IMR-90 (cell line): ENCODE data around the gene GTF2F2. TPM values are rescaled to one million over a fixed set of nuclear protein-coding genes. Genes with fewer than 3 reads are reported as not detected.

Source experiments
- ATAC-seq: fragments of 200-7000 bp; cut with Tn5 transposase; 2 replicates; pipeline ENCODE4 v1.9.1; 2020; ENCODE audit warnings: low read depth, mild to moderate bottlenecking, moderate library complexity
- BruUV-seq: library from RNA; stranded (reverse); fragments of 400-500 nt; replicated peaks from 2 replicates; lab custom pipeline; 2021; lab: Mats Ljungman, UMichigan
- CTCF ChIA-PET: fragments of 300-600 bp; formaldehyde crosslinking; extraction: SDS; loops from one replicate; lab custom pipeline; 2021; ENCODE audit warnings: antibody characterized with exemption; lab: Yijun Ruan, JAX
- POLR2A ChIA-PET: fragments of 300-600 bp; sonication (Branson Sonifier 250); formaldehyde crosslinking; loops from one replicate; lab custom pipeline; 2022; ENCODE audit warnings: antibody characterized with exemption; ENCODE audit not compliant: unreplicated experiment; lab: Charles Lee
- DNase-seq: peaks from one replicate; pipeline ENCODE4 v3.0.0; 2013
- H2AFZ ChIP-seq: replicated peaks from 2 replicates; pipeline ENCODE3; 2013; ENCODE audit warnings: low read length, mild to moderate bottlenecking; ENCODE audit not compliant: poor library complexity
- H2AK5ac ChIP-seq: 2 replicates; pipeline ENCODE4 v1.6.1; 2013; ENCODE audit warnings: low read depth, low read length, inconsistent platforms
- H2AK9ac ChIP-seq: replicated peaks from 2 replicates; pipeline ENCODE3; 2013; ENCODE audit warnings: mild to moderate bottlenecking, low read depth, low read length, moderate library complexity; ENCODE audit not compliant: poor library complexity
- H2BK120ac ChIP-seq: 2 replicates; pipeline ENCODE4 v1.6.1; 2013; ENCODE audit warnings: low read depth, low read length, inconsistent platforms
- H2BK15ac ChIP-seq: 3 replicates; pipeline ENCODE4 v1.6.1; 2013; ENCODE audit warnings: low read depth, low read length, inconsistent platforms
- H2BK20ac ChIP-seq: 2 replicates; pipeline ENCODE4 v1.6.1; 2013; ENCODE audit warnings: low read depth, mild to moderate bottlenecking, inconsistent platforms, low read length, moderate library complexity
- H2BK5ac ChIP-seq: 2 replicates; pipeline ENCODE4 v1.6.1; 2013; ENCODE audit warnings: mild to moderate bottlenecking, low read depth, low read length, inconsistent platforms; ENCODE audit not compliant: poor library complexity, severe bottlenecking
- H3K14ac ChIP-seq: replicated peaks from 2 replicates; pipeline ENCODE4 v1.6.1; 2013; ENCODE audit warnings: low read depth, low read length, inconsistent platforms
- H3K18ac ChIP-seq: 2 replicates; pipeline ENCODE4 v1.6.1; 2013; ENCODE audit warnings: low read depth, low read length, control low read depth
- H3K23ac ChIP-seq: 2 replicates; pipeline ENCODE4 v1.6.1; 2013; ENCODE audit warnings: low read depth, low read length, inconsistent platforms
- H3K27ac ChIP-seq: 2 replicates; pipeline ENCODE4 v1.5.1; 2013; ENCODE audit warnings: mild to moderate bottlenecking, control low read depth, low read length; ENCODE audit not compliant: insufficient read depth
- H3K27me3 ChIP-seq: 2 replicates; pipeline ENCODE4 v1.6.1; 2013; ENCODE audit warnings: low read length; ENCODE audit not compliant: control insufficient read depth, insufficient read depth
- H3K36me3 ChIP-seq: 2 replicates; pipeline ENCODE4 v1.6.1; 2013; ENCODE audit warnings: low read length, mixed read lengths; ENCODE audit not compliant: control insufficient read depth, insufficient read depth
- H3K4ac ChIP-seq: 2 replicates; pipeline ENCODE4 v1.6.1; 2013; ENCODE audit warnings: low read depth, low read length, inconsistent platforms
- H3K4me1 ChIP-seq: 2 replicates; pipeline ENCODE4 v1.6.1; 2013; ENCODE audit warnings: low read length, mixed read lengths; ENCODE audit not compliant: control insufficient read depth, insufficient read depth
- H3K4me2 ChIP-seq: 2 replicates; pipeline ENCODE4 v1.6.1; 2013; ENCODE audit warnings: low read depth, mild to moderate bottlenecking, control low read depth, low read length, moderate library complexity
- H3K4me3 ChIP-seq: 2 replicates; pipeline ENCODE4 v1.5.1; 2013; ENCODE audit warnings: low read depth, mild to moderate bottlenecking, control low read depth, low read length, moderate library complexity; ENCODE audit not compliant: insufficient read depth
- H3K56ac ChIP-seq: 2 replicates; pipeline ENCODE4 v1.6.1; 2013; ENCODE audit warnings: low read length, inconsistent platforms; ENCODE audit not compliant: insufficient read depth; ENCODE audit errors: extremely low read depth
- H3K79me1 ChIP-seq, 2 experiments: 2 replicates each; pipeline ENCODE4 v1.6.1; 2013; ENCODE audit warnings: low read length in 2 of 2, inconsistent platforms in 1 of 2, low read depth in 1 of 2
- H3K9ac ChIP-seq: 2 replicates; pipeline ENCODE4 v1.6.1; 2013; ENCODE audit warnings: low read depth, low read length, control low read depth
- H3K9me1 ChIP-seq: 2 replicates; pipeline ENCODE4 v1.6.1; 2013; ENCODE audit warnings: low read length, inconsistent platforms; ENCODE audit not compliant: insufficient read depth
- H3K9me3 ChIP-seq: 2 replicates; pipeline ENCODE4 v1.6.1; 2013; ENCODE audit warnings: low read length; ENCODE audit not compliant: control insufficient read depth, insufficient read depth
- H4K20me1 ChIP-seq: 2 replicates; pipeline ENCODE4 v1.6.1; 2013; ENCODE audit warnings: low read length, inconsistent platforms; ENCODE audit not compliant: insufficient read depth
- H4K5ac ChIP-seq: 2 replicates; pipeline ENCODE4 v1.6.1; 2013; ENCODE audit warnings: mild to moderate bottlenecking, low read depth, low read length, control low read depth
- H4K8ac ChIP-seq, 2 experiments: 2 replicates each; pipeline ENCODE4 v1.6.1; 2013; ENCODE audit warnings: low read depth in 2 of 2, low read length in 2 of 2, control low read depth in 1 of 2, inconsistent platforms in 1 of 2
- H4K91ac ChIP-seq: 2 replicates; pipeline ENCODE4 v1.6.1; 2013; ENCODE audit warnings: low read depth, low read length, inconsistent platforms; ENCODE audit not compliant: insufficient read depth
- BHLHE40 ChIP-seq: fragments of 150-350 bp; IDR thresholded peaks from 2 replicates; pipeline ENCODE4 v1.6.1; 2016; ENCODE audit warnings: mild to moderate bottlenecking, low read depth, low read length
- CEBPB ChIP-seq: IDR thresholded peaks from 2 replicates; pipeline ENCODE4 v1.6.1; 2012; ENCODE audit warnings: low read depth, low read length, improper control_type of control experiment
- CHD1 ChIP-seq: IDR thresholded peaks from 2 replicates; pipeline ENCODE4 v1.6.1; 2012; ENCODE audit warnings: low read depth, low read length, improper control_type of control experiment
- FOS ChIP-seq: fragments of 150-350 bp; IDR thresholded peaks from 2 replicates; pipeline ENCODE4 v1.6.1; 2016; ENCODE audit warnings: low read depth, low read length
- MAFK ChIP-seq: IDR thresholded peaks from 2 replicates; pipeline ENCODE4 v1.6.1; 2012; ENCODE audit warnings: low read depth, low read length, improper control_type of control experiment
- MAZ ChIP-seq: IDR thresholded peaks from 2 replicates; pipeline ENCODE4 v1.6.1; 2012; ENCODE audit warnings: low read depth, mild to moderate bottlenecking, low read length, improper control_type of control experiment, moderate library complexity, borderline replicate concordance
- MXI1 ChIP-seq: IDR thresholded peaks from 2 replicates; pipeline ENCODE4 v1.6.1; 2012; ENCODE audit warnings: low read depth, mild to moderate bottlenecking, low read length, moderate library complexity, borderline replicate concordance
- NFE2L2 ChIP-seq: fragments of 150-350 bp; IDR thresholded peaks from 2 replicates; pipeline ENCODE4 v1.6.1; 2016; ENCODE audit warnings: low read depth, mild to moderate bottlenecking, low read length
- POLR2A ChIP-seq: IDR thresholded peaks from 2 replicates; pipeline ENCODE4 v1.6.1; 2012; ENCODE audit warnings: mild to moderate bottlenecking, low read depth, low read length
- RAD21 ChIP-seq: IDR thresholded peaks from 2 replicates; pipeline ENCODE4 v1.6.1; 2012; ENCODE audit warnings: low read length, improper control_type of control experiment
- RCOR1 ChIP-seq: IDR thresholded peaks from 2 replicates; pipeline ENCODE4 v1.6.1; 2012; ENCODE audit warnings: mild to moderate bottlenecking, low read length, improper control_type of control experiment; ENCODE audit not compliant: insufficient replicate concordance
- RFX5 ChIP-seq: IDR thresholded peaks from 2 replicates; pipeline ENCODE4 v1.8.0; 2012; ENCODE audit warnings: low read depth, mild to moderate bottlenecking, low read length, moderate library complexity
- SMC3 ChIP-seq: fragments of 150-350 bp; IDR thresholded peaks from 2 replicates; pipeline ENCODE4 v1.6.1; 2016; ENCODE audit warnings: low read depth, mild to moderate bottlenecking, antibody characterized with exemption, low read length, moderate library complexity
- WGBS, 2 experiments: methylation state at CpG; one replicate each; pipeline versions ENCODE4 v1.1.5 to v1.1.7; 2013; ENCODE audit warnings: missing lambda C conversion rate in 2 of 2; ENCODE audit not compliant: insufficient read length in 1 of 2; ENCODE audit errors: extremely low coverage in 2 of 2; 5-methylcytosine and 5-hydroxymethylcytosine counted together
- dilution Hi-C: fragments of 300-500 bp; cut with HindIII; formaldehyde crosslinking; loops from one replicate; pipeline ENCODE4 v1.14.3; 2018; ENCODE audit warnings: low sequenced_read_pairs; ENCODE audit not compliant: unreplicated experiment
- in situ Hi-C: fragments of 300-500 bp; cut with MboI; formaldehyde crosslinking; loops from 3 replicates; pipeline ENCODE4 v1.14.3; 2019; ENCODE audit warnings: low sequenced_read_pairs, inconsistent platforms, mixed read lengths
- intact Hi-C: fragments of 100-400 bp; cut with micrococcal nuclease; formaldehyde crosslinking; loops from 2 replicates; pipeline ENCODE4 v1.10.0; 2022
- polyA plus RNA-seq, 3 experiments: library from polyadenylated mRNA; depleted of rRNA; stranded (reverse); fragments of >200 nt; gene quantifications; 2 replicates each; pipeline ENCODE4 v1.2.3, GENCODE V29; 2012; ENCODE audit warnings: low replicate concordance in 1 of 3
- total RNA-seq: library from RNA; depleted of rRNA; stranded (reverse); fragments of >200 nt; gene quantifications from 2 replicates; pipeline ENCODE4 v1.2.3, GENCODE V29; 2012
- TF ChIP-seq, protein P1 (sequence below): fragments of 150-350 bp; IDR thresholded peaks from 2 replicates; pipeline ENCODE4 v1.6.1; 2017; ENCODE audit warnings: mild to moderate bottlenecking, antibody characterized with exemption, low read length, low read depth
- TF ChIP-seq, protein P2 (sequence below): conservative IDR thresholded peaks from 2 replicates; pipeline ENCODE4 v1.5.1; 2012; ENCODE audit warnings: mild to moderate bottlenecking, low read depth, low read length, improper control_type of control experiment
- TF ChIP-seq, protein P3 (sequence below): fragments of 150-350 bp; IDR thresholded peaks from 2 replicates; pipeline ENCODE4 v1.6.1; 2016; ENCODE audit warnings: low read depth, mild to moderate bottlenecking, low read length, moderate library complexity, borderline replicate concordance

Gene GTF2F2
- total and polyA plus RNA-seq, 2 of the 4 experiments (the other 2 are of a cell fraction): 16.5 to 21.0 TPM

DNA sequence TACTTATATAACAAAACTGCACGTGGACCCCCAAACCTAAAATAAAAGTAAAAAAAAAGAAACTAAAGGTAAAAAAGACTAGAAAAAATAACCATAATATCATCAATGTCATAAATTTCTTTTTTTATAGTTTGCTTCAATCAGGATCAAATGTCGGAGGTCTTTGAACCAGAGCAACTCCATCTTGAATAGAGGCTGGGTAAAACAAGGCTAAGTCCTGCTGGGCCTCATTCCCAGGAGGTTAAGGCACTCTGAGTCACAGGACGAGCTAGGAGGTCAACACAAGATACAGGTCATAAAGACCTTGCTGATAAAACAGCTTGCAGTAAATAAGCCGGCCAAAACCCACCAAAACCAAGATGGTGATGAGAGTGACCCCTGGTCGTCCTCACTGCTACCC is 196.7 kb downstream of the GTF2F2 start:
- CTCF ChIA-PET: no interaction called here
- H3K23ac ChIP-seq: no peak overlapping the region
- H2AK5ac ChIP-seq: no peak overlapping the region
- H3K9me1 ChIP-seq: no peaks in the 10 kb centered on the region
- H2BK120ac ChIP-seq: no peak overlapping the region
- dilution Hi-C loops (no loop called here), in situ Hi-C loops (loop anchor here (25.0 kb wide), 2 partner anchors 830 to 1405 kb away; no protein-coding TSS in a partner anchor), intact Hi-C loops (no loop called here)
- no peak for DNase-seq
- TF ChIP-seq RFX5: no peak
- TF ChIP-seq MAFK: no peak
- no peak for TF ChIP-seq MAZ
- TF ChIP-seq CHD1: no peak
- no peak for TF ChIP-seq RAD21
- no peak for TF ChIP-seq CEBPB
- TF ChIP-seq, protein P1, sequence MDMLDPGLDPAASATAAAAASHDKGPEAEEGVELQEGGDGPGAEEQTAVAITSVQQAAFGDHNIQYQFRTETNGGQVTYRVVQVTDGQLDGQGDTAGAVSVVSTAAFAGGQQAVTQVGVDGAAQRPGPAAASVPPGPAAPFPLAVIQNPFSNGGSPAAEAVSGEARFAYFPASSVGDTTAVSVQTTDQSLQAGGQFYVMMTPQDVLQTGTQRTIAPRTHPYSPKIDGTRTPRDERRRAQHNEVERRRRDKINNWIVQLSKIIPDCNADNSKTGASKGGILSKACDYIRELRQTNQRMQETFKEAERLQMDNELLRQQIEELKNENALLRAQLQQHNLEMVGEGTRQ: no peak
- TF ChIP-seq SMC3: no peak
- no peak for TF ChIP-seq MXI1
- TF ChIP-seq RCOR1: no peak
- TF ChIP-seq NFE2L2: no peak
- TF ChIP-seq FOS: no peak
- TF ChIP-seq, protein P2, sequence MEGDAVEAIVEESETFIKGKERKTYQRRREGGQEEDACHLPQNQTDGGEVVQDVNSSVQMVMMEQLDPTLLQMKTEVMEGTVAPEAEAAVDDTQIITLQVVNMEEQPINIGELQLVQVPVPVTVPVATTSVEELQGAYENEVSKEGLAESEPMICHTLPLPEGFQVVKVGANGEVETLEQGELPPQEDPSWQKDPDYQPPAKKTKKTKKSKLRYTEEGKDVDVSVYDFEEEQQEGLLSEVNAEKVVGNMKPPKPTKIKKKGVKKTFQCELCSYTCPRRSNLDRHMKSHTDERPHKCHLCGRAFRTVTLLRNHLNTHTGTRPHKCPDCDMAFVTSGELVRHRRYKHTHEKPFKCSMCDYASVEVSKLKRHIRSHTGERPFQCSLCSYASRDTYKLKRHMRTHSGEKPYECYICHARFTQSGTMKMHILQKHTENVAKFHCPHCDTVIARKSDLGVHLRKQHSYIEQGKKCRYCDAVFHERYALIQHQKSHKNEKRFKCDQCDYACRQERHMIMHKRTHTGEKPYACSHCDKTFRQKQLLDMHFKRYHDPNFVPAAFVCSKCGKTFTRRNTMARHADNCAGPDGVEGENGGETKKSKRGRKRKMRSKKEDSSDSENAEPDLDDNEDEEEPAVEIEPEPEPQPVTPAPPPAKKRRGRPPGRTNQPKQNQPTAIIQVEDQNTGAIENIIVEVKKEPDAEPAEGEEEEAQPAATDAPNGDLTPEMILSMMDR: no peak
- TF ChIP-seq BHLHE40: no peak
- TF ChIP-seq, protein P3, sequence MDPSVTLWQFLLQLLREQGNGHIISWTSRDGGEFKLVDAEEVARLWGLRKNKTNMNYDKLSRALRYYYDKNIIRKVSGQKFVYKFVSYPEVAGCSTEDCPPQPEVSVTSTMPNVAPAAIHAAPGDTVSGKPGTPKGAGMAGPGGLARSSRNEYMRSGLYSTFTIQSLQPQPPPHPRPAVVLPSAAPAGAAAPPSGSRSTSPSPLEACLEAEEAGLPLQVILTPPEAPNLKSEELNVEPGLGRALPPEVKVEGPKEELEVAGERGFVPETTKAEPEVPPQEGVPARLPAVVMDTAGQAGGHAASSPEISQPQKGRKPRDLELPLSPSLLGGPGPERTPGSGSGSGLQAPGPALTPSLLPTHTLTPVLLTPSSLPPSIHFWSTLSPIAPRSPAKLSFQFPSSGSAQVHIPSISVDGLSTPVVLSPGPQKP: no peak
- no peak for TF ChIP-seq POLR2A
- no peak overlapping the region for H3K4me2 ChIP-seq
- POLR2A ChIA-PET: interaction anchor here (0.6 kb wide), 1 partner anchor 404 kb away, joined by 5 read pairs; no protein-coding TSS in a partner anchor
- H3K4ac ChIP-seq: no peak overlapping the region
- H3K18ac ChIP-seq: no peak overlapping the region
- H3K27ac ChIP-seq: no peak overlapping the region
- H2AK9ac ChIP-seq: no peak overlapping the region
- H2BK20ac ChIP-seq: no peak overlapping the region
- WGBS, 2 experiments: 60% methylated on average over 2 of the region's 5 CpGs; no CpG with 5 or more reads in 1 of the 2 experiments
- no peak overlapping the region for H4K5ac ChIP-seq
- no peak overlapping the region for H3K14ac ChIP-seq
- no peak overlapping the region for H3K56ac ChIP-seq
- no peaks in the 10 kb centered on the region for H4K20me1 ChIP-seq
- H3K4me3 ChIP-seq: no peak overlapping the region
- H2AFZ ChIP-seq: no peak overlapping the region
- no peaks in the 10 kb centered on the region for H3K79me1 ChIP-seq
- no peaks in the 10 kb centered on the region for H3K27me3 ChIP-seq
- no TSS peak for BruUV-seq
- no peak overlapping the region for H4K8ac ChIP-seq
- no peak overlapping the region for H3K9ac ChIP-seq
- H4K91ac ChIP-seq: no peak overlapping the region
- no peak overlapping the region for H2BK15ac ChIP-seq
- H3K9me3 ChIP-seq: no peaks in the 10 kb centered on the region
- H2BK5ac ChIP-seq: no peak overlapping the region
- ATAC-seq: no peak
- peaks cover 4% of the 10 kb centered on the region for H3K4me1 ChIP-seq
- no peaks in the 10 kb centered on the region for H3K36me3 ChIP-seq
